Measurements from ENCODE around the gene ATPAF1.
"Not testable (repeated sequence)": the region's sequence is repeated elsewhere in the genome, so short reads cannot be mapped to it uniquely, and the experiment has no call there.

ATPAF1 gene, protein sequence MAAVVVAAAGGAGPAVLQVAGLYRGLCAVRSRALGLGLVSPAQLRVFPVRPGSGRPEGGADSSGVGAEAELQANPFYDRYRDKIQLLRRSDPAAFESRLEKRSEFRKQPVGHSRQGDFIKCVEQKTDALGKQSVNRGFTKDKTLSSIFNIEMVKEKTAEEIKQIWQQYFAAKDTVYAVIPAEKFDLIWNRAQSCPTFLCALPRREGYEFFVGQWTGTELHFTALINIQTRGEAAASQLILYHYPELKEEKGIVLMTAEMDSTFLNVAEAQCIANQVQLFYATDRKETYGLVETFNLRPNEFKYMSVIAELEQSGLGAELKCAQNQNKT

DNA sequence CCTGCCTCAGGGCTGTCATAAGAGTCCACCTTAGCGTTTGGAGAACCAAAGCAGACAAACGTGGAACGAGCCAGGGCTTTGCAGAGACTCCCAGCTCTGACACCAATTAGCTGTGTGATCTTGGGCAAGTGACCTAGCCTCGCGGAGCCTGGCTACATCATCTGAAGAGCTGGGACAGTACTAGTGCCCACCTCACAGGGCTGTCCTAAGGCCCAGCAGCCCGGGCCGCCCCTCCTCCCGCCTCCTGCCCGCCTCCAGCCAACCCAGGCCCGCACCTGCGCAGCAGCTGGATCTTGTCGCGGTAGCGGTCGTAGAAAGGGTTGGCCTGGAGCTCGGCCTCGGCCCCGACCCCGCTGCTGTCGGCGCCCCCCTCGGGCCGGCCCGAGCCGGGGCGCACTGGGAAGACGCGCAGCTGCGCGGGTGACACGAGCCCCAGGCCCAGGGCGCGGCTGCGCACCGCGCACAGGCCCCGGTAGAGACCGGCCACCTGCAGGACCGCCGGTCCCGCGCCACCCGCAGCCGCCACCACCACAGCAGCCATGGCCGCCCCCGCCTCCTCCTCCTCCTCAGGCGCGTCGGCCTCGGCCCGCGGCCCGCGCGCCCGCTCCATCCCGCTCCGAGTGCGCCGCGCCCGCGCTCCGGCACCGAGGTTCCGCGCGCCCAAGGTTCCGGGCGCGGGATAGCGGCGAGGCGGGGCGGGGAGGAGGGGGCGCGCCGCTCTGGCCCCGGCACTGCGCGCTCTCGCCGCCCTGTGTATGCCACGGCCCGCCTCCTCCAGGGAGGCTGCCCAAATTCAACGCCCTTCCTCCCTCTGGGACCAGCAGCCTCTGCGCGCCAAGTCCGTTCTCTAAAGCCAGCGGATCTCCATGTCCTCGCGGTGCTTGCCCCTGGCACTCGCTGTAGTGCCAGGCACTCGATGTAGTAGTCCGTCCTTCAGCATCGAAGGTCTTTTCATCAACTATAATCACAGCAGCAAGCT lies at the start of gene ATPAF1:
Gene ATPAF1, minus strand, starts transcription at position 583 of the 979 bp plus-strand sequence. Its CDS starts 42 bp downstream, at position 541.
- Histone ChIP-seq H3K4me3 (peak within 1 kb of the TSS; percentile 85), H3K27ac (peak within 1 kb of the TSS; percentile 81), H3K36me3 (peaks cover 28% of the 10 kb centered on the region), H3K4me2 (peak within 1 kb of the TSS; percentile 90), H3K27me3 (no peaks in the 10 kb centered on the region), H3K9ac (peak within 1 kb of the TSS; percentile 83), H3K9me3 (no peaks in the 10 kb centered on the region), H4K20me1 (no peaks in the 10 kb centered on the region), H3K4me1 (peaks cover 14% of the 10 kb centered on the region)
- no peak for TF ChIP-seq Cebpa-rat (IDR thresholded peaks at IDR 0.05)

DNA sequence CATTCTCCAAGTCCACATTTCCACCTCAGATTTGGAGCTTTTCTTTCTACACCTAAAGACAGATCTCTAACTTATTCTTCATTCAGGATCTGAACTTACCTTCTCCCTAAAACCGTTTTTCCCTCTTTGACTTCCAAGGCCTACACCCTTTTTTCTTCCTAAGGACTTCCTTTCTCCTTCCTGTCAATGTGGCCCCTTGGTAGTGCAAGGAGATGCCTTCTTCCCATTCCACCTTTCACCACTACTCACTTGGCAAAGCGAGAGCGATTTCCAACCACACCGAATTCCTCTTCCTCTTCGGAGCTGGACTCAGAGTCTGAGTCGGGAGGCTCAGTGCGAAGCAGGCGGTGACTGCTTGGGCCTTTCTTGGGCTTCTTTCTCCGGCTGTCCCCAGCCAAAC lies 49.5 kb upstream of the ATPAF1 start:
- 0 out of 2 replicates have a peak overlapping the region, but pooled peaks have one; percentile 93 for H3K27ac ChIP-seq
- H3K4me2 ChIP-seq = peak overlapping the region; percentile 96
- H3K4me3 ChIP-seq = peak overlapping the region; percentile 79
- no peak for TF ChIP-seq Cebpa-rat (IDR thresholded peaks at IDR 0.05)
- H3K9me3 ChIP-seq = no peaks in the 10 kb centered on the region
- H3K4me1 ChIP-seq = peaks cover 29% of the 10 kb centered on the region
- H3K27me3 ChIP-seq = no peaks in the 10 kb centered on the region
- peak overlapping the region; percentile 93 for H3K9ac ChIP-seq
- H4K20me1 ChIP-seq = peaks cover 50% of the 10 kb centered on the region
- H3K36me3 ChIP-seq = peaks cover 41% of the 10 kb centered on the region

DNA sequence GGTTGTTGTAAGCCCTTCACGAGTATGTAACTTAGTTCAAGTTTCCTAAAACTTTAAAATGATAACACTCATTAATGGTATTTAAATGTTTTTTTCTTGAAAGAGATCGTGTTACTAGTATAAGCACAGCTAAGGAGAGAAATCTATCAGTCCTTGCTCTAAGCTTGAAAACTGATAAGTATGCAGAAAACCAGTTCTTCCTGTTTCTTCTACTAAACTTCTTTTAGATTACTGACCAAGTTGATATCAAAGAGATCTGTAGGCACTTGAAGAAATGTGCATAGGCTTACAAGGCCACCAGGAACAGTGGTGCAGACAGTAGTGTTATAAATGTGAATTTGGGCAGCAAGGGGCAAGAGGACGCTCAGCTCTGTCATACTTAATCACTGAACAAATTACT lies 46.8 kb upstream of the ATPAF1 start:
- H3K4me2 ChIP-seq = no peak overlapping the region
- no peaks in the 10 kb centered on the region for H3K27me3 ChIP-seq
- peaks cover 29% of the 10 kb centered on the region for H3K4me1 ChIP-seq
- peaks cover 69% of the 10 kb centered on the region for H4K20me1 ChIP-seq
- H3K4me3 ChIP-seq = no peak overlapping the region
- no peak for TF ChIP-seq Cebpa-rat (IDR thresholded peaks at IDR 0.05)
- H3K27ac ChIP-seq = no peak overlapping the region
- H3K36me3 ChIP-seq = peaks cover 63% of the 10 kb centered on the region
- no peak overlapping the region for H3K9ac ChIP-seq
- H3K9me3 ChIP-seq = no peaks in the 10 kb centered on the region

DNA sequence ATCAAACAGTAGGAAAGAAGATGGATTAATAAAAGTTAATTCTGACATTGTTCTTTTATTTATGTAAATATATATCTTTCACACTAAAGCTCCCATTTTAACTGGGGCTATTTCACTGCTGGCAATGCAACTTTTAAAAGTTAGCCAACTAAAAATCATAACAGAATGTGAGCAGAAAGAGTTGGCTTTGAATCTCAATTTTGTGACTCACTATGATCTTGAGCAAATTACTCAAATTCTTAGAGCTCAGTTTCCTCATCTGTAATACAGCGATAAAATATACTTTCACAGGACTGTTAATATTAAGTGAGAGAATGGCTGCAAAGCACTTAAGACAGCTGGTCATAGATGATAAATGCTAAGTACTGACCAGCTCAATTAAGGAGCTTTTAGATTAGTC lies 40.0 kb upstream of the ATPAF1 start:
- Histone ChIP-seq H3K27me3 (no peaks in the 10 kb centered on the region), H3K4me3 (no peak overlapping the region), H3K27ac (no peak overlapping the region), H3K36me3 (peaks cover 91% of the 10 kb centered on the region), H3K4me2 (no peak overlapping the region), H4K20me1 (peaks cover 49% of the 10 kb centered on the region), H3K9ac (no peak overlapping the region), H3K9me3 (no peaks in the 10 kb centered on the region), H3K4me1 (no peaks in the 10 kb centered on the region)
- no peak for TF ChIP-seq Cebpa-rat (IDR thresholded peaks at IDR 0.05)

DNA sequence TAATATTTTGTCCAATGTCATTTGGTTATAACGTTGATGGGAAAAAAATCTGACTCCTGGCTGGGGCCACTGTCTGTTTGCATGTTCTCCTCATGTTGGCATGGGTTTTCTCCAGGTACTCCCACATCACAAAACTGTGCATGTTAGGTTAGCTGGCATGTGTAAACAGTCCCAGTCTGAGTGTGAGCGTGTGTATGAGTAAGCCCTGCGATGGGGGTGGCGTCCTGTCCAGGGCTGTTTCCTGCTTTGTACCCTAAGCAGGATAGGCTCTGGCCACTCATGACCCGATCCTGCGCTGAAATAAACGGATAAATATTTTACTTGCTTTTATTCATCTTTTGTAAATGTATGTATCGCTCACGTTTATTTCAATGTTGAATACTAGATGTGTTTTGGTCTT lies 37.2 kb upstream of the ATPAF1 start:
- Histone ChIP-seq H3K9ac (no peak overlapping the region), H4K20me1 (peaks cover 55% of the 10 kb centered on the region), H3K4me3 (no peak overlapping the region), H3K4me1 (no peaks in the 10 kb centered on the region), H3K9me3 (no peaks in the 10 kb centered on the region), H3K27me3 (no peaks in the 10 kb centered on the region), H3K4me2 (no peak overlapping the region), H3K27ac (no peak overlapping the region), H3K36me3 (peaks cover 90% of the 10 kb centered on the region)
- no peak for TF ChIP-seq Cebpa-rat (IDR thresholded peaks at IDR 0.05)

DNA sequence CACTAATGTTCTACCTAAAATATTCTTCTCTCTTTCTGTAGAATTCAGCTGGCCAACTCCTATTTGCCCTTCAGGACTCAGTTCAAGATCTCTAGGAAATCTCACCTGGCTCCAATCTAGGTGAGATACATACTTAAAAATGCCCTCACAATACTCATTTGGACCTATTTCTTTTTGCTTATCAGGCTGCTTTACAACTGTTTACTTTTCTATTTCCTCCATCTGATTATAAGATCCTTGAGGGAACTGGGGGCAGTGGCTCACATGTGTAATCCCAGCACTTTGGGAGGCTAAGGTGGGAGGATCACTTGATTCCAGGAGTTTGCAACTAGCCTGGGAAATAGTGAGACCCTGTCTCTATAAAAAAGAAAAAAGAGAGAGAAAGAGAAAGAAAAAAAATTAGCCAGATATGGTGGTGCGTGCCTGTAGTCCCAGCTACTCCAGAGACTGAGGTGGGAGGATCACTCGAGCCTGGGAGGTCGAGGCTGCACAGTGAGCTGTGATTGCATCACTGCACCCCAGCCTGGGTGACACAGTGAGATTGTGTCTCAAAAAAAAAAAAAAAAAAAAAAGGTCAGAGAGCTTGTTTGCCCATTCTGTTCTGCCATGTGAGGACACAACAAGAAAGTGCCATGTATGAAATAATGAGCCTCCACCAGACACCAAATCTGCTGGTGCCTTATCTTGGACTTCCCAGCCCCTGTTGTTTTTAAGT lies 35.9 kb upstream of the ATPAF1 start:
- no peak for TF ChIP-seq Cebpa-rat (IDR thresholded peaks at IDR 0.05)
- no peak overlapping the region for H3K27ac ChIP-seq
- no peak overlapping the region for H3K9ac ChIP-seq
- no peak overlapping the region for H3K4me3 ChIP-seq
- H3K36me3 ChIP-seq = peaks cover 93% of the 10 kb centered on the region
- H3K4me1 ChIP-seq = no peaks in the 10 kb centered on the region
- H3K4me2 ChIP-seq = no peak overlapping the region
- no peaks in the 10 kb centered on the region for H3K9me3 ChIP-seq
- H3K27me3 ChIP-seq = no peaks in the 10 kb centered on the region
- peaks cover 55% of the 10 kb centered on the region for H4K20me1 ChIP-seq

DNA sequence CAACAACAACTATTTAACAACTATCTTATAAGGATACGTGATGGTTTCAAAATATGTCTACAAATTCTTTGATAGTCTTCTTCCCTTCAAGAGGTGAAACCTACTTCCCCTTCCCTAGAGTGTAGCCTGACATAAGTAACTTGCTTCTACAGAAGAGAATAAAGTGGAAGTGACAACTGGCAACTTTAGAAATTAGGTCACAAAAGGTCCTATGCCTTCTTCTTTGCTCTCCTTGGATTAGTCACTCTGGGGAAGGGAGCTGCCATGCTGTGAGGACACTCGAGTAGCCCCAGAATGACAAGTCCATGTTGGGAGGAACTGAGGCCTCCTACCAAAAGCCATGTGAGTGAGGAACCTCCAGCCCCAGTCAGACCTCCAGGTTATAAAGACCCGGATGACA lies 31.5 kb upstream of the ATPAF1 start:
- Histone ChIP-seq H3K36me3 (peaks cover 94% of the 10 kb centered on the region), H4K20me1 (peaks cover 77% of the 10 kb centered on the region), H3K27ac (no peak overlapping the region), H3K4me2 (no peak overlapping the region), H3K4me1 (no peaks in the 10 kb centered on the region), H3K9ac (no peak overlapping the region), H3K27me3 (no peaks in the 10 kb centered on the region), H3K9me3 (peaks cover 8% of the 10 kb centered on the region; the same call in 1 of the 2 replicates), H3K4me3 (no peak overlapping the region)
- no peak for TF ChIP-seq Cebpa-rat (IDR thresholded peaks at IDR 0.05)

DNA sequence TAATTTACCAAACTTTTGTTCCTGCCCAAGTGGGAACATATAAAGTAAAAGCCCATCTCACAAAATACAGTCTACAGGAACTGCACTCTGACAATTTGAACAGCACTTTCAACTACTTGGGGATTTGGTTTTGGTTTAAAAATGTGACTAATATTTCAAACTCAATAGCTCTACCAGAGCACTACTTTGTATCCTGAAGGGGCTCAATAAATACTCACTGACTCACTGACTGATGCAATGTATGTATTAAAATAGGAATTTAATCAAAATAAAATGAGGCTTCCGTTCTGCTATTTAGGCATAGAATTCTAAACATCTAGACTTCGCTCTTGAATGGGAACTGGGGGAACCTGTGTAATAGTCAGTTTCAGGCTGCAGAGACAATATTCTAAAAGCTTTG lies 28.9 kb upstream of the ATPAF1 start:
- peaks cover 8% of the 10 kb centered on the region; the same call in 1 of the 2 replicates for H3K9me3 ChIP-seq
- TF ChIP-seq Cebpa-rat (IDR thresholded peaks at IDR 0.05) = no peak
- no peaks in the 10 kb centered on the region for H3K27me3 ChIP-seq
- H3K36me3 ChIP-seq = peaks cover 84% of the 10 kb centered on the region
- no peak overlapping the region for H3K9ac ChIP-seq
- H3K4me1 ChIP-seq = no peaks in the 10 kb centered on the region
- peaks cover 75% of the 10 kb centered on the region for H4K20me1 ChIP-seq
- no peak overlapping the region for H3K27ac ChIP-seq
- no peak overlapping the region for H3K4me3 ChIP-seq
- no peak overlapping the region for H3K4me2 ChIP-seq

DNA sequence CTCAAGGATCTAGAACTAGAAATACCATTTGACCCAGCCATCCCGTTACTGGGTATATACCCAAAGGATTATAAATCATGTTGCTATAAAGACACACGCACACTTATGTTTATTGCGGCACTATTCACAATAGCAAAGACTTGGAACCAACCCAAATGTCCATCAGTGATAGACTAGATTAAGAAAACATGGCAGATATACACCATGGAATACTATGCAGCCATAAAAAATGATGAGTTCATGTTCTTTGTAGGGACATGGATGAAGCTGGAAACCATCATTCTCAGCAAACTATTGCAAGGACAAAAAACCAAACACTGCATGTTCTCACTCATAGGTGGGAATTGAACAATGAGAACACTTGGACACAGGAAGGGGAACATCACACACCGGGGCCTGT lies 26.5 kb upstream of the ATPAF1 start:
- not testable (repeated sequence) for H3K4me3 ChIP-seq, H3K9me3 ChIP-seq, H3K4me1 ChIP-seq, H3K27me3 ChIP-seq, H3K9ac ChIP-seq, H3K27ac ChIP-seq, H3K4me2 ChIP-seq
- peaks cover 88% of the 10 kb centered on the region for H3K36me3 ChIP-seq
- peaks cover 65% of the 10 kb centered on the region for H4K20me1 ChIP-seq

Data from BLaER1 (cell line).